Kidney glomerular epithelial cell (primary cell): ENCODE results near the gene MMP24OS.

ENCODE experiments used
- DNase-seq: peaks from one replicate; lab custom pipeline; 2025; lab: John Stamatoyannopoulos, UW

The MMP24OS gene

DNA sequence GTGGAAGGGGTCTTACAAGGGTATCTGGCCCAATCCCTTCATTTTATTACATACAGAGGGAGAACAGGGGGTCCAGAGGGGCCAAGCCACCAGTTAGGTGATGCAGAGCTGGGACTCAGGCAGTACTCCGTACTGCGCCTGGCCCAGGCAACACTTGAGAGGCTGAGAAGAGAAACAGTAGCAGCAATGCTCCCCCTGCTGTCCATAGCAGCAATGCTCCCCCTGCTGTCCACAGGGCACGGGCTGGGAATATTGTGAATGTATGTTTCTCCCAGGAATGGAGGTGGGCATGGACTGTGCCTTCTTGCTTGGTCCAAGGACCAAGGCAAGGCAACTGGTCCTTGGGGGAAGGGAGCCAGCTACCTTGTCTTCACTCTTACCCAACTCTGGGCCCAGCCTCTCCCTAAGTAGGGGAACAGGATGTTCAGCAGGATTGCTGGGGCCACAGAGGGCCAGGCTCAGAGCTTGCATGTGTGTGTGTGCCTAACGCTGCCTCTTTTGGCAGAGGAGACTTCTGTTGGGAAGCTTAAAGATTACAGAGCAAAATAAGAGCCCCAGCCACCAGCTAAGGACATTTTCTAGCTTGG, 29.1 kb upstream of the MMP24OS start:
- DNase-seq = peak; percentile 36

DNA sequence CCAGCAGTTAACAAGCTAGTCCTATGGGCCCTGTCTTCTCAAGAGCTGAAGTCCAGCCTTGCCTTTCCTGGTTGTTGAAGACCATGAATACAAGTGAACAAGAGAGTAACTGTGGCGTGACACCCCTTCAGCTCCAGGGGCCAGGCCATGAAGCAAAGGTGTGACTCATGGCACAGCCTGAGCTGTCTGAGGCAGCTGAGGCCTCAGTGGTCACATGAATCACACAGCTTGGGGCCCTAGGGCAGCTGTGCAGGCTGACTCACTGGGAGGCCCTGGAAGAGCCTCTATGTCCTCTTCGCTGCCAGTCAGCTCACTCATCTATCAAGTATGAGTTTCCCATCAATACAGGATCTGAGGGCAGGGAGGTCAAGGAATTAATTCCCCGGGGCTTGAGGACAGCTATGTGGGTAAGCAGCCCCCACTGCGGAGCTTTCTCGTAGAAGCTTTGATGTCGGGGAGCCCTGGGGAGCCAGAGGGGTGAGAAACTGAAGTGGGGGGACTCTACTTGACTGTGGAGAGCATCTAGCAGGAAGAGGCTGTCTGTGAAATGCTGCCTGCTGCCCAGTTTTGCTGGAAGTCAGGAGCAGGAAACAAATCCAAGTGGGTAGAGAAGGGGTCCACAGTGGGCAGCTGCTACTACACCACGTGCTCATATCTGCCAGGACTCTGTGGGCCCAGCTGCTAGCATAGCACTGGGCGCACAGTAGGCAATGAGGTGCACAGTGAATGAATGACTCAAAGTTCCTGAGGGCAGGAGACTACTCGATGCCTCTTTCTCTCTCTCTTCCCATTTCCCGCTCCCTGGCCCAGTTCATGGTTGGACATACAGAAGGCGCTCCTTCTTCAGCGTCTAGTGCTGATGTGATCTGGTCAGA, 28.0 kb upstream of the MMP24OS start:
- peak; percentile 92 for DNase-seq

DNA sequence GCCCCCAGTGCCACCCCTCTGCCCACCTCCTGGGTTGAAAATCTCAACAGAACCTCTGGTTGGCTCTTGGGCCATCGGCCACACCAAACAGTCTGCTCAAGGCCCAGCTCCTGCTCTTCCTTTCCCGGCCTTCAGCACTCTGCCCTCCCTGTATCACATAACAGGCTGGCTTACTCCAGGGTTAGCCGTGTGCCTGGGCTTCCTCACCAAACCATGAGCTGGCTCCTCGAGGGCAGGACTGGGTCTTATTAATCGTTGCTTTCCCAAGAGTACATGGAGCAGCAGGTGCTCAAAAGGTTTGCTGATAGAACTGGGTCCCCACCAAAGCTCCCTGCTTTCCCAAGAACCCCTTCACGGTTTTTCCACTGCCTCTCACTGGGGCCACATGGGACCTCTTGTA, 27.0 kb upstream of the MMP24OS start:
- no peak for DNase-seq

DNA sequence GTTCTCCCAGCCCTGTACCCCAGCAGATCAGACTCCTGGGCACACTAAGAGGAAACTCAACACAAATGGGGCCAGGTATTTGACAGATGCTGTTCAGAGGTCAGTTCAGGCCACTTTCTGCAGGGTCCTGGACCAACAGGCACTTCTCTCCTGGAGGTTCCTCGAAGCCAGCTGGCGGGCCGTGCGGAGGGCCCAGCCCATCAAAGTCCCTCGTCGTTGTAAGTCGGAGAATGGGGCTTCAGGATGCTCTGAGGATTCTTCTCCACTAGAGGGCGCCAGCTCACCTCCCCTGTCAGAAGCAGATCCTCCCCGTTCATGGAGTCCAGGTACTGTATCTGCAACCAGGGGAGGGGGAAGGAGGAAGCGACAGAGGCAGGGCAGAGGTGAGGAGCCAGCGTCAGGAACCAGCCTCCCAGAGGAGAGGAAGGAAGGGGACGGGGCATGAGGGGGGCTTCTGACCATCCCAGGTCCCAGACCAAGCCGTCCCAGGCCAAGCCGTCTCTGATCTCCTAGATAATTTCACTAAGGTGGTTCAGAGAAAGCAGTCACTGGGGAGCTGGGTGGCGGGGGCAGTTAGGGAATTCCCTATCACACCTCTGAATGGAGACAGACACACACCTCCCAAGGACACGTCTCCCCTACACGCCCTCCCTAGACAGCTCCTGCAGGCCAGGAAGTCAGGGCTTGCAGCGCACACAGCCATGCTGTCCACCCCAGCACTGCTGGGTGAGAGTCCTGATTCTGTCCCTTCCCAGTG, 26.0 kb upstream of the MMP24OS start:
- DNase-seq = peak; percentile 85

DNA sequence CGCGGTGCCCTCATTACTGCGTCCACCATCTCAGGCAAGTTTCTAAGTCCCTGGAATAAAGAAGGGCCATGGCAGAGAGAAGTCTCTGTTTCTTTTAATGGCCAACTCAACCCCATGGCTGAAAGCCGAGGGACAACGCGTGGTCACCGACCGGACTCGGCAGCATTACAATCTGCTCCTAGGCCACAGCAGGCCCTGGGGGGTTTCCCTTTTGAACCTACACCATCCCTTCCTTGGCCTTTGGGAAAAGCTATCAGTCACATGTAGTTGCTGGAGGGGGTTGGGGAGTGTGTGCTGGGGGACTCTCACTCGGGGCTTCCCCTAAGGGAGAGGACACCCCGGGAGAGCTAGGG, 25.4 kb upstream of the MMP24OS start:
- no peak for DNase-seq

DNA sequence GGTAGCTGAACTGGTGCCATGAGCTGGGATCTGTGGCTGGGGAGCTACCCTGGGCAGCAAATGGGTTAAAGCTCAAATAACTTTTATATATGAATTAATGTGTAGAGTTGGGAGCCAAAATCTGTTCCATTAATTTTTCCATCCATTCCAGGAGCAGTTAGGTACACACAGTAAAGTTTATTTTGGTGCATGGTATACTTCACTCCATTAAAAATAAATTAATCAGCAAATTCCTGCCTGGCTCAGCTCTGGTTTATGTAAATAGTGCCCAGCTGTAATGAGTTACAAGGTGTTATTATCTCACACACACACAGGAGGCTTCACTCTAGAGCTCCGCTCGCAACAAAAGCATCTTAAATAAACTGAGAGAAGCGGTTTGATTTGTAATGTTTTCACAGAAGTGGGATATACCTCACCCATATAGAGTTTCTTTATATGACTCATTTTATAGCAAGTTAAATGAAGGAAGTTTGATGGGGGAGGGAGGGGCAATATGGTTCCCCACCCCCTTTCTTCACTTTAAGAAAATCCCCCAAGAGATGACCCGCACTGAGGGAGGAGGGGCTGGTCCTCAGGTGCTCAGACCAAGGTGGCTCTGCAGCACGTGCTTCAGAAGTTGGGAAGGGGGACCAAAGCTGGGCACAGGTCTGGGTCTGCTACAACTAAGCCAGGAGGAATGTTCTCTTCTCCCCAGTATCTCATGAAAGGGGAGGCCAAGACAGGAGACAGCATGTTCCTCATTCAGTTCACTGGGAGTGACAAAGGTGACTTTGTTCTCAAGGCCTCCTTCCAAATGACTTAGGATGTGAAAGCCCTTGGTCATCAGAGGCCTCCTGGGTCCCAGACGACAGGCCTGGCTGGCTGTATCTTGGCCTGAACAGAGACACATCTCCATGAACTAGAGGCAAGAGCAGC, 24.8 kb upstream of the MMP24OS start:
- DNase-seq = peak; percentile 66

DNA sequence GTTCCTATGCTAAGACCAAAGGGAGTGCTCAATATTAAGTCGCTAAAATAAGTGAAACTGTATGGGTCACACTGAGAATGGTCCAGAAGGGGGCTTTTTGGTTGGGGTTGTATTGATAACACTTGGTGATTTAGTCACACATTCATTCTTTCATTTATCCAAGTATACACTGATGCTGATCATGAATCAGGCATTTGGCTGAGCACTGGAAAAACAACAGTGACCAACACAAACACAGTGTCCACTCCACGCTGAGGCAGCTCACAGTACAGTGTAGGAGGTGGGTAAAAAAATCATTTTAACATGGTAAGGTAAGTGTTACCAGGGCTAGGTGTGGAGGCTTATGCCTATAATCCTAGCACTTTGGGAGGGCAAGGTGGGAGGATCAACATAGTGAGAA, 23.5 kb upstream of the MMP24OS start:
- DNase-seq = no peak

DNA sequence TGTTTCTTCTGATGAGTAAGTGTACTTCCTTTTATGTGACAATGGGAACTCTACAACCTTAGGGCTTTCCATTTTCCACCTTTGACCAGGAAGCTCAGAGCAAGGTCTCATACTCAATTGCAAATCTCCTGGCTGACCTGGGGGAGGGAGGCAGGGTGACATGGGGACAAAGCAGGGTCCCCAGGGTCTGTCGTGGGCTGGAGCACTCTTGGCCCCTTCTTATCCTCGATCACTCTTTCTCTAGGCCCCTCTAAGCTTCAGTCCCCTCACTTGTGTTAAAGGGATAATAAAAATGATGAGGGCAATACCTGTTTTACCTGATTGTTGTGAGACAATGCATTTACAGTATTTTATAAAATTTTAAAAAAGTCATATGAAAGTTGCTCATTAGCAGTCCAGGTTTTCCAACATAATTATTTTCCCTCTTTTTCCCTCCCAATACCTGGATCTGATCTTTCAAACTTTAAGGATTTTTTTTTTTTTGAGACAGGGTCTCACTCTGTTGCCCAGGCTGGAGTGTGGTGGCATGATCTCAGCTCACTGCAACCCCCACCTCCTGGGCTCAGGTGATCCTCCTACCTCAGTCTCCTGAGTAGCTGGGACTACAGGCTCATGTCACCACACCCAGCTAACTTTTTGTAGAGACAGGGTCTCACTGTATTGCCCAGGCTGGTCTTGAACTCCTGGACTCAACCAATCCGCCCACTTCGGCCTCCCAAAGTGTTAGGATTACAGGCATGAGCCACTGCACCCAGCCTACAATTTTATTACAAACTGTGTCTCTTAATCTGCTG, 22.7 kb upstream of the MMP24OS start:
- no peak for DNase-seq

DNA sequence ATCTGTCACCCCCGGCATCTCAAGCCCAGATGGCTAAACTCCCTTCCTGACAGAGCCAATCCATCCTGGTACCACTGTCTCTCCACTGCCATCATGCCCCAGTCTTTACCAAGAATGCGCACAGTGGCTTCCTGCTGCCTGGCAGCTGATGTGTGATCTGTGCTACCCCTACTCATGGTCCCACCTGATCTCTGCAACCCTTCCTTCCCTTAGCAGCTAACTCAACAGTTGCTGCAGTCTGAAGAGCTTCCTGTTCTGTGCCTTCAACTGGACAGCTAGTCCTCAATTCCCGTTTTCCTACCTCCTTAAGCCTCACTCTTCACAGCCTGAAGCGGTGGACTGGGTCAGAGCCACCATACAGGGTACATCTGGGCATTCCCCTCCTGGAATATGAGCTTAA, 21.9 kb upstream of the MMP24OS start:
- DNase-seq = no peak

DNA sequence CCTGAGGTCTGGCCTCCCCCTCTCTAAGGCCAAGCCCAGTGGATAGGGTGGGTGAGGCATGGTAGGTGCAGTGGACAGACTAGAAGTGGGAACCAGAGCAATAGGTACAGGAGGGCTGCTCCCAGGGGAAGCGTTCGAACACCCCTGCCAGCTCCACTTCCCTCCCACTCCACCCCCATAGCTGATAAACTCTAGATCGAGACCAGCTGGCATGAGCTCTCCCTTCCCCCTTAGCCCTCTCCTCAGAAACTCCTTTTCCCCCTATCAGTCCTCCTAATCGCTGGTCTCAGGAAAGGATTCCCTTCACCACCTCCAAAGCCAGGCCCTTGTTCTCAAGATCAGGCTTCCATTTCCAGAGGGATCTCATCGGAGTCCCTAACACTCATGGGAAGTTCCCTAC, 20.3 kb upstream of the MMP24OS start:
- no peak for DNase-seq

DNA sequence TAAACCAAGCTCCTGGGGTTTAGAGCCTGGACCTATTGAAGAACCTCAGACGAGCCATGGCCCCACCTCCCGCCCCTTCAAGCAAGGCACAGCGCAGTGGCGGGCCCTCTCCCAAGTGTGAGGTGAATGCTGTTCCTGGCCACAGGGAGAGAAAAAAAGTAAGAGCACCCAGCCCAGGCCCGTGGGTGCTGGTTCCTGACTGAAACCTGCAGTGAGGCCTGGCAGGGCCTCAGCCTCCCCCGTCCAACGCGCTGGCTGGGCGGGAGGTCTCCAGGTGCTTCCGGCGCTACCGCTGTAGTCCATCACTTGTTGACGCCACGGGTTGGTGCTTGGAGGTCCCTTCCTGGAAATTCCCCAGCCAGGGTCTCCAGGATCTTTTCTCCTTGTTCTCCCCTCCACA, 19.8 kb upstream of the MMP24OS start:
- no peak for DNase-seq

DNA sequence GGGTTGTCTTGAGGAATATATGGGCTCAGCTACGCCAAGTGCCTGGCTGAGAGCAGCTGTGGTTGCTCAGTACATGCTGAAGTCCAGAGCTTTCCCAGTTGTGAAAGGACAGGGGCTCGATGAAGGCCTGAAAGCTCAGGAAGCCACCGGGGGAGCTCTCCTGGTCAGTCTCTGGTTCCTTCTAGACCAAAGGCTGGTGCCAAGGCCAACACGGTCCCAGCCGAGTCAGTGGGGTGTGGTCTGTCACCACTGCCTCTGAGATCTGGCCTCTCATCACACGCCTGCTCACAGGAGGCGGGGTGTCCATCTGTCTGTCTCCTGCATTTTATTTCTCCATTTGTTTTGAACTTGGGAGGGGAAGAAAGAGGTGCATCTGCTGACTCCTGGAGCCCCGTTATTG, 19.2 kb upstream of the MMP24OS start:
- DNase-seq = no peak

DNA sequence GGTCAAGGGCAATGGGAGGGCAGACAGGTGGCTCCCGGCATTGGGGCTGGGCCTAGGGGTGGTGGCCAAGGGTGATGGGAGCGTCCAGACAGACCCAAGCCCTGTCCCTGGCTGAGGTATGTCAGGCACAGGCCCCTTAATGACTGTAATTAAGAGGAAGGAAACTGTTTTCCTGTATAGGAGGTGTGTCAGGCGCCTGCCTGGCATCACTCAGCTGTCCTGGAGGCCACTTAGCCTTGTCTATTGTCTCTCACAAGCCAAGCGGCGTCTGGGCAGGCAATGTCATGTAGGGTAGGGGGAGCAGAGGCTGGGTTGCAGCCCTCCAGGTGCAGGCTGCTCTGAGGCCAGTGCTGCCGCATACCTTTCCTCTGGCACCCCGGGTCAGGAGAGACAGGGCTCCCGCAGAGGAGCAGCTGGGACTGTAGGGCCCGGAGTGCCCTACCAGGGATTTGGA, 18.2 kb upstream of the MMP24OS start:
- no peak for DNase-seq

DNA sequence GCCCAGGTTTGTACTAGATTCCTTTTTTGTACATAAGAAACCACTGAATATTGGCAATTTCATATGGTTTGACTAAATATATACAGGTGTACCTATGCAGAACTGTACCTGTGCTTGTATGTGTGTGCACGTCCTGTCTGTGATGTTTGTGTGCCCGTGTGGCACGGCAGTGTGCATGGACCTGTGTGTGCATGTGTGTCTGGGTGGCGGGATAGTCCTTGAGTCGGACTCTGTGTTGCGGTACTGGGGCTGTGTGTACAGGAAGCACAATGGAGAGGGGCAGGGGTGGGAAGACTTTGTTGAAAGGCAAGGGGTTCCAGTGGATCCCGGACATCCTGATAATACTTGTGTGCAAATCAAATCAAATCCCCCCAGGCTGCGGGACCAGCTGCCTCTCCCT, 17.8 kb upstream of the MMP24OS start:
- DNase-seq = no peak

DNA sequence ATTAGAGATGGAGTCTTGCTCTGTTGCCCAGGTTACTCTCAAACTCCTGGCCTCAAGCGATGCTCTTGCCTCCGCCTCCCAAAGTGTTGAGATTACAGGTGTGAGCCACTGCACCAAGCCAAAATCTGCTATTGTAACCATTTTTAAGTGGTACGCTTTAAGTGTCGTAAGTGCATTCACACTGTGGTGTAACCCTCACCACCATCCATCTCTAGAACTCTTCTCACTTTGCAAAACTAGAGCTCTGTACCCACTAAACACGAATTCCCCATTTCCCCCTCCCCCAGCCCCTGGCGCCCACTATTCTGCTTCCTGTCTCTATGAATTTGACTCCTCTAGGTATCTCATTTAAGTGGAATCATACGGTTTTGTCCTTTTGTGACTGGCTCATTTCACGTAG, 17.1 kb upstream of the MMP24OS start:
- no peak for DNase-seq

DNA sequence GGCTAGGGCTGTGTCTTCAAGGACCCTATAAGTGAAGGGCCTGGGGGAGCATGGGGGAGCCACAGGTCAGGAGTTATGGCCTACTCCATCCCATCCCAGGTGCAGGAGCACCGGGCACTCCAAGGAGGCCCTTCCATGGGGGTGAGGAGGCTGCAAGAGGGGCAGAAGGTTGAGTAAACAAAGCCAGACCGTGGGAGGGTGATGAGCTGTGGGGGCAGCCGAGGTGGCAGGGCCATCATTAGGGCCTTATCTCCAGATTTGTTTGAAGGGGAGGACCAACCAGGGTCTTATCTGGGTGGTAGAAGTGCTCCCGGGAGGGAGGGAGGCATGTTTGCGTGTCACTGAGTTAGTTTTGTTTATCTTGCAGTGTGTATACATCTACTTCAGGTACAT, 16.4 kb upstream of the MMP24OS start:
- DNase-seq = no peak

DNA sequence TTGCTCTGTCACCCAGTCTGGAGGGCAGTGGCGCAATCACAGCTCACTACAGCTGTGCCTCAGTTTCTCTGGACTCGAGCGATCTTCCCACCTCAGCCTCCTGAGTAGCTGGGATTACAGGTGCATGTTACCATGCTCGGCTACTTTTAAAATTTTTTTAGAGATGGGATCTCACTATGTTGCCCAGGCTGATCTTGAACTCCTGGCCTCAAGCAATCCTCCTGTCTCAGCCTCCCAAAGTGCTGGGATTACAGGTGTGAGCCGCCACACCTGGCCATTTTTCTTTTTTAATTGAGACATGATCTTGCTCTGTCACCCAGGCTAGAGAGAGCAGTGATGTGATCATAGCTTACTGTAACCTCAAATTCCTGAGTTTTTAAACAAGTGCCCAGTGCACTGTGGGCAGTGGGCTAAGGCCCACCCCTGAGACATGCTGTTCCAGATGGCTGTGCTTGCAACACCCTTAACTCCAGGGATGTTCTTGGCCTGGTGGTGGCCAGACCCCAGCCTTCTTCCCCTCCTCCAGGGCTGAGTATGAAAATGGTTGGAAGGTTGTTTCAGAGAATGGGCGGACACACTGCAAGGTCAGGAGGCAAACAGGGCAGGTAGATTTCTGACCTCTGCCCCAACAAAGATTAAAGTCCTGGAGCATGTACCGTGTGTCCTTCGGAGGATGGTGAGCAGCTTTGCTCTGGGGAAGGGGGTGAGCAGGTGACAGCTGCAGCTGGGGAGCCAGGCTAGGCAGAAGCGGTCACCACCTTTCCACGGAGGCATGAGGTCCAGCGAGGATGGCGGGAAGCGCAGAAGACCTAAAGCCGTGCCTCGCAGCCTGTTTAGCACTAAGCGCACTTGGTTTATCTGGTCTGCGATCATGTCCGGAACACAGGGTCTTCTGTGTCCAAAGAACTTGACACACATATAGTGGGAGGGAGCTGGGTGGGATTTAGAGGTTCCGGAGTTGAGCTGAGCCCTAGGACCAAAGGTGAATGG, 15.7 kb upstream of the MMP24OS start:
- no peak for DNase-seq

DNA sequence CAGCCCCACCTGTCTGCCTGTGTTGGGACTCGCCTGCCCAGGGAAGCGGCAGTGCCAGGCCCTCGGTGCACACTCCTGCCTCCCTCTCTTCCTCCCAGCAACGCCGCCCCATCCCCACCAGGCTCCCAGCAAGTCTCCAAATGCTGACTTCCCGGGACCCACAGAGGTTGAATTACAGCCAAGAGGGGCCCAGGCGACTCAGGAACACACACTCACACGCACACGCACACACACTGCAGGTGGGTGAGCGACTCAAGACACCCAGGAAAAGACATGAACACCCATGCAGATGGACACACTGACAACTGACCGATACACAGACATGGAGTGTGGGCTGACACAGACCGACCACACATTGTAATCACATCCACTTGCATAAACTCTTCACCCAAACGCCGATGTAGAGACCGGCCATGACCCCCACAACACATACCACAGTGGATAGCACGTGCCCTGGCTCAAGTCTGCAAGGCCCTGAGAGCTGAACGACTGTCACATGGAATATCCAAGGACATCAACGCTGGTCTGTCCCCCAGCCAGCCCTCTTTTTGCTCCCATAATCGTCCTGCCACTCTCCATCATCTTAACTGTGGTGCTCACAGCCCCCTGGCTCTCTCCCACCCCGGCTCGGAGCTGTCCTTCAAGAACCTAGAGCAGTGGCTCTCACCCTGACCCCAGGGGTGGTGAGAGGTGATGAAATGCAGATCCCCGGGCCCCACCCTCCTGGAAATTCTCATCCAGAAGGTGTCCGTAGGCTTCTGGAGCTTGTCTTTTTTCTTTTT, 14.8 kb upstream of the MMP24OS start:
- DNase-seq = no peak
